Hair follicular keratinocyte (primary cell): ENCODE data around the gene ZNF648. TPM values are rescaled to one million over a fixed set of nuclear protein-coding genes. Genes with fewer than 3 reads are reported as not detected.

ENCODE experiments used
- total RNA-seq: library from RNA; depleted of rRNA; stranded (reverse); fragments of >200 nt; gene quantifications from 2 replicates; pipeline ENCODE4 v1.2.3, GENCODE V29; 2015

ZNF648 gene, protein sequence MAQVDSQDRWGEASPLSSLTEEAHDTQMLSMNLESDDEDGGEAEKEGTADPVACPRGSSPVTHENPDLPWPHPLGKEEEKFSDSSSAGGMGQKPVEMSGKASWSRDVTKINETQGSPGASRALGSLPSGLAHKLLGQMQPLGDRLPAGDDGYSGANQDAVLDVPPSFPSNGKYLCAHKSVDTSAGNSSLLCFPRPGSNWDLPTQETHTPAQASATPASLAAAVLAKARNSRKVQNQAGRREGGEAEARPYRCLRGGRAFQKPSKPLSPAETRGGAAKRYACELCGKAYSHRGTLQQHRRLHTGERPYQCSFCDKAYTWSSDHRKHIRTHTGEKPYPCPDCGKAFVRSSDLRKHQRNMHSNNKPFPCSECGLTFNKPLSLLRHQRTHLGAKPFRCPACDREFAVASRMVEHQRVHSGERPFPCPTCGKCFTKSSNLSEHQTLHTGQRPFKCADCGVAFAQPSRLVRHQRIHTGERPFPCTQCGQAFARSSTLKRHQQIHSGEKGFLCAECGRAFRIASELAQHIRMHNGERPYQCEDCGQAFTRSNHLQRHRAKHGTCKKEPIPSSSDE
- not detected in 2 replicates for total RNA-seq

DNA sequence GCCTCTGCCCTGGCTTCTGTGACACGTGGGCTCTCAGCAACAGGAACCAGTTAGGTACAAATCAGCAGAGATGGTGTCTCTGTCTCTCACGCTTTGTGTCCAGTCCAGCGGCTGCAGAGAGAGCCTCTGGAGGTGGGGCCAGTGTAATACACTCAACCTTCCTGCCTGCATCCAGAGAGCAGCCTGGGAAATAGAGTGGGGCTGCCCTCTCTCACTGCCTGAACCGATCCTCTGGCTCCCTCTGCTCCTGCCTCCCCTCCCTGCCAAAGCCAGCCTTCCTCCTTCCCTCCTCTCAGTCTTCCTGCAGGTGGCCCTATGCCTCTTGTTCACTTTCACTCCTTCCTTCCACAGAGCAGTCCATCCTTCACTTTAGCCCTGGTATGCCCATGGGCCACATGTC is at the start of gene ZNF648:
ZNF648 (minus strand) TSS at position 119 of the 400 bp plus-strand sequence. CDS start 3,702 bp downstream, outside the sequence.

